ENCODE data around the gene FERMT3. TPM values are rescaled to one million over a fixed set of nuclear protein-coding genes. Genes with fewer than 3 reads are reported as not detected.

The FERMT3 gene
- total and polyA plus RNA-seq, 2 of the 13 experiments (the other 11 are each of a cell fraction or from before 2014, with no cell fraction given) = 0.29 TPM; not detected in 1

GRCh38 chr11:64230171-64230984 lies 23.9 kb downstream of the FERMT3 start, which contains the start of gene DNAJC4 (continued):
- peak; percentile 56; the same call in 1 of the 2 replicates for TF ChIP-seq SNAPC5 (CRISPR knock-in tag; IDR thresholded peaks at IDR 0.05; ENCODE audit: borderline replicate concordance)
- TF ChIP-seq MAZ (IDR thresholded peaks at IDR 0.05; ENCODE audit: borderline replicate concordance, low read depth, low read length) = 0 out of 2 replicates have a peak, but pooled peaks have one; percentile 3
- peak; percentile 57; the same call in 1 of the 2 replicates for TF ChIP-seq MAZ (CRISPR knock-in tag; IDR thresholded peaks at IDR 0.05; ENCODE audit: low read depth)
- no peak for TF ChIP-seq PRDM15 (CRISPR knock-in tag; IDR thresholded peaks at IDR 0.05)
- no peak; the same call in 1 of the 2 replicates for TF ChIP-seq SAFB2 (CRISPR knock-in tag; IDR thresholded peaks at IDR 0.05; ENCODE audit: borderline replicate concordance, low read depth)
- TF ChIP-seq ZNF337 (CRISPR knock-in tag; IDR thresholded peaks at IDR 0.05; ENCODE audit: borderline replicate concordance, low read depth) = peak; percentile 78
- peak; percentile 55; the same call in 1 of the 2 replicates for TF ChIP-seq SP2 (CRISPR knock-in tag; IDR thresholded peaks at IDR 0.05)
- peak; percentile 50; the same call in 1 of the 2 replicates for TF ChIP-seq ATF7-NPFF (CRISPR knock-in tag; IDR thresholded peaks at IDR 0.05; ENCODE audit: low read depth)
- no peak for TF ChIP-seq ARNT (IDR thresholded peaks at IDR 0.05)
- peak; percentile 95; the same call in 1 of the 2 replicates for TF ChIP-seq AKAP8 (CRISPR knock-in tag; IDR thresholded peaks at IDR 0.05)
- TF ChIP-seq ATF1 (CRISPR knock-in tag; IDR thresholded peaks at IDR 0.05) = peak; percentile 59
- 0 out of 2 replicates have a peak, but pooled peaks have one; percentile 78 for TF ChIP-seq ZNF567 (CRISPR knock-in tag; IDR thresholded peaks at IDR 0.05; ENCODE audit: borderline replicate concordance)
- no peak for TF ChIP-seq NR2F6 (IDR thresholded peaks at IDR 0.05)
- 0 out of 2 replicates have a peak, but pooled peaks have one; percentile 31 for TF ChIP-seq NR2F6 (CRISPR knock-in tag; IDR thresholded peaks at IDR 0.05)
- peak; percentile 44; the same call in 1 of the 2 replicates for TF ChIP-seq ZNF430 (CRISPR knock-in tag; IDR thresholded peaks at IDR 0.05)
- TF ChIP-seq HMGXB3 (CRISPR knock-in tag; IDR thresholded peaks at IDR 0.05; ENCODE audit: borderline replicate concordance) = 0 out of 2 replicates have a peak, but pooled peaks have one; percentile 20
- peak; percentile 43; the same call in 1 of the 2 replicates for TF ChIP-seq ELF1 (CRISPR knock-in tag; IDR thresholded peaks at IDR 0.05)
- TF ChIP-seq IRX3 (CRISPR knock-in tag; IDR thresholded peaks at IDR 0.05; ENCODE audit: borderline replicate concordance, low read depth) = peak; percentile 80
- TF ChIP-seq HIC2 (CRISPR knock-in tag; IDR thresholded peaks at IDR 0.05; ENCODE audit: low read depth) = peak; percentile 47; the same call in 1 of the 2 replicates
